ENCODE data around the gene PTPRG. TPM values are rescaled to one million over a fixed set of nuclear protein-coding genes. Genes with fewer than 3 reads are reported as not detected.

PTPRG gene
- polyA plus RNA-seq, 3 donors = not detected

DNA sequence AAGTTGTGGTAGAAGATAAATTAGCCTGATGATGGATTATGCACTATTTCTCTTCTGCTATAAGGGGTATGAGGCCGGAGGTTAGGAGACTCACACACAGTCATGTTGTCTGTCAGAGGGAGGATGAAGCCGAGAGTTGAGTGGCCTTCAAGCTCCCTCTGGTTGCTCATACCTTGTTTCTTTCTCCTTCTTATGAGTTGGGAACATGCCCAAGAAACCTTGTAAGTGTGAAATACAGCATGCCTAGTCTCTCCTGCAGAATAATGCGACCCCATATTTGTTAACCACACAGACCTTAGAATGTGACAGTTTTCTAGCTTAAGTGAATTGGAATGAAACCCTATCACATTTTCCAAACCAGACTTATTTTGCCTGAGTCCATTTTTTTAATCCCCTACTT lies 366.7 kb downstream of the PTPRG start:
- peaks cover 0 to 1% (median 0%) of the 10 kb centered on the region in 3 donors for H3K27me3 Mint-ChIP-seq (ENCODE audit: low read depth in 3 of 3)
- no peak overlapping the region for H3K4me3 ChIP-seq (replicated peaks in 1 of 3; ENCODE audit: low read depth in 2 of 3, low read length in 3 of 3)
- no peaks in the 10 kb centered on the region for H3K36me3 ChIP-seq (replicated peaks in 1 of 2; ENCODE audit: control insufficient read depth in 1 of 2, insufficient read depth in 2 of 2, low read length in 2 of 2)
- intact Hi-C loops (cut with micrococcal nuclease) = no loop called here
- no peak overlapping the region for H3K27ac ChIP-seq (ENCODE audit: low read depth in 1 of 2, low read length in 2 of 2)
- no peak for DNase-seq
- WGBS (ENCODE audit: insufficient coverage) = 100% methylated on average over 1 of the region's 3 CpGs
- no peak overlapping the region for H2AFZ ChIP-seq (ENCODE audit: insufficient read depth, low read depth, low read length, poor library complexity, severe bottlenecking)
- no peaks in the 10 kb centered on the region for H3K27me3 ChIP-seq (ENCODE audit: control insufficient read depth in 2 of 2, insufficient read depth in 2 of 2, low read length in 2 of 2)
- H3K9me3 Mint-ChIP-seq = peaks cover 0 to 3% (median 0%) of the 10 kb centered on the region in 7 donors
- H3K4me3 Mint-ChIP-seq = no peak overlapping the region
- no peaks in the 10 kb centered on the region for H3K4me1 Mint-ChIP-seq
- H3K4me1 ChIP-seq (ENCODE audit: control insufficient read depth in 1 of 2, insufficient read depth in 2 of 2, low read length in 2 of 2) = no peaks in the 10 kb centered on the region
- no peak overlapping the region for H3K9ac ChIP-seq (ENCODE audit: insufficient read depth, low read length, poor library complexity, severe bottlenecking)
- no peaks in the 10 kb centered on the region for H3K36me3 Mint-ChIP-seq
- no peak overlapping the region for H3K27ac Mint-ChIP-seq
- H3K9me3 ChIP-seq (replicated peaks in 1 of 2; ENCODE audit: control insufficient read depth in 1 of 2, insufficient read depth in 1 of 2, low read length in 2 of 2) = no peaks in the 10 kb centered on the region
- no peaks in the 10 kb centered on the region for H4K20me1 ChIP-seq (ENCODE audit: insufficient read depth, low read length)
- no peak overlapping the region for H3K4me2 ChIP-seq (replicated peaks; ENCODE audit: extremely low read depth, low read length, poor library complexity, severe bottlenecking)
- TF ChIP-seq, protein P1, sequence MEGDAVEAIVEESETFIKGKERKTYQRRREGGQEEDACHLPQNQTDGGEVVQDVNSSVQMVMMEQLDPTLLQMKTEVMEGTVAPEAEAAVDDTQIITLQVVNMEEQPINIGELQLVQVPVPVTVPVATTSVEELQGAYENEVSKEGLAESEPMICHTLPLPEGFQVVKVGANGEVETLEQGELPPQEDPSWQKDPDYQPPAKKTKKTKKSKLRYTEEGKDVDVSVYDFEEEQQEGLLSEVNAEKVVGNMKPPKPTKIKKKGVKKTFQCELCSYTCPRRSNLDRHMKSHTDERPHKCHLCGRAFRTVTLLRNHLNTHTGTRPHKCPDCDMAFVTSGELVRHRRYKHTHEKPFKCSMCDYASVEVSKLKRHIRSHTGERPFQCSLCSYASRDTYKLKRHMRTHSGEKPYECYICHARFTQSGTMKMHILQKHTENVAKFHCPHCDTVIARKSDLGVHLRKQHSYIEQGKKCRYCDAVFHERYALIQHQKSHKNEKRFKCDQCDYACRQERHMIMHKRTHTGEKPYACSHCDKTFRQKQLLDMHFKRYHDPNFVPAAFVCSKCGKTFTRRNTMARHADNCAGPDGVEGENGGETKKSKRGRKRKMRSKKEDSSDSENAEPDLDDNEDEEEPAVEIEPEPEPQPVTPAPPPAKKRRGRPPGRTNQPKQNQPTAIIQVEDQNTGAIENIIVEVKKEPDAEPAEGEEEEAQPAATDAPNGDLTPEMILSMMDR (IDR thresholded peaks at IDR 0.05) = no peak
- H3K79me2 ChIP-seq (ENCODE audit: insufficient read depth, low read length) = no peaks in the 10 kb centered on the region

DNA sequence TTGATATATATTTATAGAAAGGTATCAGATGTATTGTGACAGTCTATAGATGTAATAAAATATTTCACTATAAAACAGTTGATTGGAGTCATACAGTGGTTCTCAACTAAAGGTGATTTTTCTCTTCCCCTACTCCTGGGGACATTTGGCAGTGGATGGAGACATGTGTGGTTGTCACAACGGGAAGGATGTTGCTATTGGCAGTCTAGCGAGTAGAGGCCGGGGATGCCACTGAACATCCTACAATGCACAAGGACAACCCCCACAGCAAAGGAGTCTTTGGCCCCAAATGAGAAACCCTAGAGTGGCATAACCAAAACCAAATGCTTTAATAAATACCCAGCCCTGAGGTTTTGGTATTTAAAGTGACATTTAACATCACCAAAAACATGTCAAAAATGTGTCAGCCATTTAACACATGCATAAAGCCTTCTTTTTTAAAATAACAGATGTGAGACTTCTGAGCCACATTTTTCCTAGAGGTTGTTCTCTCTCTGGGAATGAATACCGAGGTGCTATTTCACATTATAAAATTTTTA lies 367.5 kb downstream of the PTPRG start:
- WGBS (ENCODE audit: insufficient coverage) = no CpG with 5 or more reads among the region's 4 CpGs

More for the DNA sequence above, 367.5 kb downstream of the PTPRG start:
- H2AFZ ChIP-seq (ENCODE audit: insufficient read depth, low read depth, low read length, poor library complexity, severe bottlenecking) = no peak overlapping the region
- no peaks in the 10 kb centered on the region for H3K4me1 ChIP-seq (ENCODE audit: control insufficient read depth in 1 of 2, insufficient read depth in 2 of 2, low read length in 2 of 2)
- no peaks in the 10 kb centered on the region for H3K79me2 ChIP-seq (ENCODE audit: insufficient read depth, low read length)
- no peak overlapping the region for H3K27ac ChIP-seq (ENCODE audit: low read depth in 1 of 2, low read length in 2 of 2)
- Mint-ChIP-seq H3K4me3 (no peak overlapping the region), H3K27me3 (ENCODE audit: low read depth in 3 of 3) (peaks cover 0 to 1% (median 0%) of the 10 kb centered on the region in 3 donors), H3K27ac (no peak overlapping the region), H3K4me1 (no peaks in the 10 kb centered on the region), H3K9me3 (peaks cover 0 to 3% (median 1%) of the 10 kb centered on the region in 7 donors), H3K36me3 (no peaks in the 10 kb centered on the region)
- H3K27me3 ChIP-seq (ENCODE audit: control insufficient read depth in 2 of 2, insufficient read depth in 2 of 2, low read length in 2 of 2) = no peaks in the 10 kb centered on the region
- H4K20me1 ChIP-seq (ENCODE audit: insufficient read depth, low read length) = no peaks in the 10 kb centered on the region
- no peak overlapping the region for H3K4me2 ChIP-seq (replicated peaks; ENCODE audit: extremely low read depth, low read length, poor library complexity, severe bottlenecking)
- TF ChIP-seq, protein P1 (IDR thresholded peaks at IDR 0.05) = no peak
- intact Hi-C loops (cut with micrococcal nuclease) = no loop called here
- no peaks in the 10 kb centered on the region for H3K36me3 ChIP-seq (replicated peaks in 1 of 2; ENCODE audit: control insufficient read depth in 1 of 2, insufficient read depth in 2 of 2, low read length in 2 of 2)
- H3K9ac ChIP-seq (ENCODE audit: insufficient read depth, low read length, poor library complexity, severe bottlenecking) = no peak overlapping the region
- no peak overlapping the region for H3K4me3 ChIP-seq (replicated peaks in 1 of 3; ENCODE audit: low read depth in 2 of 3, low read length in 3 of 3)
- no peaks in the 10 kb centered on the region for H3K9me3 ChIP-seq (replicated peaks in 1 of 2; ENCODE audit: control insufficient read depth in 1 of 2, insufficient read depth in 1 of 2, low read length in 2 of 2)
- DNase-seq = no peak
